HepG2 (cell line): ENCODE data around the gene PPARA. TPM values are rescaled to one million over a fixed set of nuclear protein-coding genes. Genes with fewer than 3 reads are reported as not detected.

ENCODE experiments used
- ATM ChIP-seq: fragments of 450-650 bp; IDR thresholded peaks from 2 replicates; pipeline ENCODE4 v1.7.1; 2017; ENCODE audit warnings: mild to moderate bottlenecking, borderline replicate concordance
- HOXA7 ChIP-seq: sonication (generic); formaldehyde crosslinking; IDR thresholded peaks from 2 replicates; pipeline ENCODE4 v1.8.1; 2022; ENCODE audit warnings: mild to moderate bottlenecking, missing genetic modification reagents, moderate library complexity
- KAT8 ChIP-seq: IDR thresholded peaks from 2 replicates; pipeline ENCODE4 v1.6.1; 2016; ENCODE audit warnings: missing genetic modification reagents, missing compliant biosample characterization
- ZNF10 ChIP-seq: sonication (generic); formaldehyde crosslinking; IDR thresholded peaks from 2 replicates; pipeline ENCODE4 v1.4.0; 2020; ENCODE audit warnings: mild to moderate bottlenecking, low read depth, missing genetic modification reagents, borderline replicate concordance
- ZNF318 ChIP-seq: sonication (generic); formaldehyde crosslinking; IDR thresholded peaks from 2 replicates; pipeline ENCODE4 v1.4.0; 2020; ENCODE audit warnings: mild to moderate bottlenecking, missing genetic modification reagents
- ZNF605 ChIP-seq: sonication (generic); formaldehyde crosslinking; IDR thresholded peaks from 2 replicates; pipeline ENCODE4 v1.8.0; 2022; ENCODE audit warnings: mild to moderate bottlenecking, missing genetic modification reagents
- polyA plus RNA-seq, 8 experiments: library from polyadenylated mRNA; depleted of rRNA in 3 of 8; stranded (reverse) in 7 of 8; unstranded in 1 of 8; fragments of >200 nt; fragmentation: Illumina TruSeq in 4 of 8; extraction: Trizol in 4 of 8; gene quantifications; 2 replicates each; pipeline versions ENCODE4 v1.2.1 to v1.2.3, GENCODE V29; 2011 to 2016; ENCODE audit warnings: low read depth in 4 of 8, missing spikeins in 1 of 8, mixed read lengths in 1 of 8; ENCODE audit not compliant: insufficient read depth in 1 of 8
- total RNA-seq, 5 experiments: library from RNA; depleted of rRNA; stranded (reverse); fragments of >200 nt; fragmentation: Illumina TruSeq; extraction: Trizol; gene quantifications; 2 replicates each; pipeline ENCODE4 v1.2.3, GENCODE V29; 2016; ENCODE audit warnings: low read depth in 1 of 5
- TF ChIP-seq, protein P1 (sequence below): IDR thresholded peaks from 2 replicates; pipeline ENCODE4 v1.6.1; 2016; ENCODE audit warnings: low read depth, borderline replicate concordance
- TF ChIP-seq, protein P2 (sequence below), 2 experiments: sonication (generic) in 1 of 2; formaldehyde crosslinking in 1 of 2; IDR thresholded peaks; 2 replicates each; pipeline versions ENCODE4 v1.4.0 to v1.6.1; 2016 to 2020; ENCODE audit warnings: borderline replicate concordance in 1 of 2, low read depth in 1 of 2, mild to moderate bottlenecking in 1 of 2, missing genetic modification reagents in 1 of 2
- TF ChIP-seq, protein P3 (sequence below): sonication (generic); formaldehyde crosslinking; IDR thresholded peaks from 2 replicates; pipeline ENCODE4 v1.5.1; 2020; ENCODE audit warnings: missing genetic modification reagents, mild to moderate bottlenecking, borderline replicate concordance

Gene PPARA
- total and polyA plus RNA-seq, 2 of the 13 experiments (the other 11 are each of a cell fraction or from before 2014, with no cell fraction given), result 18.2 to 24.7 TPM

DNA sequence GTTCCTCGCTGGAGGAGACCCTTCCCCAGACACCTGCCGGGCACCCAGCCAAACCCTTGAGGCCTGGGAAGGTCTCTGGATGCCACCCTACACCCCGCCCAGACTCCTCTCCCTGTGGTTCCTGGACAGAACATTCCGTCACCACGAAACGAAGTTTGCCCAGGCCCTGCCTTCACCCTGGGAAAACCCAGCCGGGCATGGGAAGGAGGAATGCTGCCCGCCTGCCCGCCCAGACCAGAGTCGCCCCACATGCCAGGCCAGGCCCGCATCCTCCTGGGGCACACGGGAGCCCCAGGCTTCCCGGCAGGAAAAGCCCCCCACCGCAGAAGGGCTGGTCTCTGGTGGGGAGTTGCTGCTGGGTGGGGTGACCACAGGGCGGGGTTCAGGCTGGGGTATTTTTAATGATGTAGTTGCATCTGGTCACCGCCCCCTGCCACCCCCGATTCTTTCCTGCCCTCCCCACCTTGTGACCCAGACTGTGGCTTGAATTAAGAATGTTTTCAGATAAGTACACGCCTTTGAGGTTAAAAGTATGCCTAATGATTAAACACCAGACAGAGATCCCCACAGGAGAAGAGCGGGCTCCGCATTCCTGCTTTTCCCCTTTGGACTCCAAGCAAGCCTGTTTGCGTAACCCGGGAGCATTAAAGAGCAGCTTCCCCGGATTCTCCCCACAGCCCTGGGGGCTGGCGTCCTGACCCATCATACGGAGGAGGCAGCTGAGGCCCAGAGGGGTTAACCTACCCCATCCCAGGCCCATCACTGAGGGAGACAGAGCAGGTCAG is 44.6 kb upstream of the PPARA start (continued):
- TF ChIP-seq, protein P1, sequence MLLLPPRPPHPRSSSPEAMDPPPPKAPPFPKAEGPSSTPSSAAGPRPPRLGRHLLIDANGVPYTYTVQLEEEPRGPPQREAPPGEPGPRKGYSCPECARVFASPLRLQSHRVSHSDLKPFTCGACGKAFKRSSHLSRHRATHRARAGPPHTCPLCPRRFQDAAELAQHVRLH (CRISPR knock-in tag), result no peak
- no peak for TF ChIP-seq ATM
- TF ChIP-seq, protein P2, sequence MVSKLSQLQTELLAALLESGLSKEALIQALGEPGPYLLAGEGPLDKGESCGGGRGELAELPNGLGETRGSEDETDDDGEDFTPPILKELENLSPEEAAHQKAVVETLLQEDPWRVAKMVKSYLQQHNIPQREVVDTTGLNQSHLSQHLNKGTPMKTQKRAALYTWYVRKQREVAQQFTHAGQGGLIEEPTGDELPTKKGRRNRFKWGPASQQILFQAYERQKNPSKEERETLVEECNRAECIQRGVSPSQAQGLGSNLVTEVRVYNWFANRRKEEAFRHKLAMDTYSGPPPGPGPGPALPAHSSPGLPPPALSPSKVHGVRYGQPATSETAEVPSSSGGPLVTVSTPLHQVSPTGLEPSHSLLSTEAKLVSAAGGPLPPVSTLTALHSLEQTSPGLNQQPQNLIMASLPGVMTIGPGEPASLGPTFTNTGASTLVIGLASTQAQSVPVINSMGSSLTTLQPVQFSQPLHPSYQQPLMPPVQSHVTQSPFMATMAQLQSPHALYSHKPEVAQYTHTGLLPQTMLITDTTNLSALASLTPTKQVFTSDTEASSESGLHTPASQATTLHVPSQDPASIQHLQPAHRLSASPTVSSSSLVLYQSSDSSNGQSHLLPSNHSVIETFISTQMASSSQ (IDR thresholded peaks at IDR 0.05; ENCODE audit: low read depth), result peak; percentile 50; the same call in 1 of the 2 replicates
- TF ChIP-seq, protein P2 (CRISPR knock-in tag; IDR thresholded peaks at IDR 0.05; ENCODE audit: borderline replicate concordance), result peak; percentile 48; the same call in 1 of the 2 replicates
- no peak for TF ChIP-seq HOXA7
- no peak for TF ChIP-seq ZNF318
- 0 out of 2 replicates have a peak, but pooled peaks have one; percentile 25 for TF ChIP-seq ZNF605 (CRISPR knock-in tag)
- TF ChIP-seq, protein P3, sequence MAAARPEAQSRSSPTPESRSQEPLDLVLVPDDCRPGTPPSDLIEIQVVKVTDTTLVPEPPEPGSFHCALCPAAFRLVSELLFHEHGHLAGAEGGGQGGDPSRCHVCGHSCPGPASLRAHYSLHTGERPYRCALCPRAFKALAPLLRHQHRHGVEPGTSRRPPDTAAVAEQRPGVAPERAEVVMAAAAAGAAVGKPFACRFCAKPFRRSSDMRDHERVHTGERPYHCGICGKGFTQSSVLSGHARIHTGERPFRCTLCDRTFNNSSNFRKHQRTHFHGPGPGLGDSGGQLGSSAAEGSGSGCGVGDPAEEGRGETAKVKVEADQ (CRISPR knock-in tag), result no peak
- TF ChIP-seq ZNF10 (CRISPR knock-in tag), result no peak
- no peak for TF ChIP-seq KAT8 (CRISPR knock-in tag)
